Neural progenitor cell (in vitro differentiated cells): ENCODE results near the gene DPAGT1. TPM values are rescaled to one million over a fixed set of nuclear protein-coding genes. Genes with fewer than 3 reads are reported as not detected.

ENCODE experiments used
- DNase-seq: peaks from one replicate; pipeline ENCODE4 v3.0.0-alpha.2; 2016; ENCODE audit warnings: low spot score
- H2AFZ ChIP-seq: fragments of 200-600 bp; sonication (generic); replicated peaks from 2 replicates; pipeline ENCODE4 v1.6.1; 2016; ENCODE audit warnings: antibody characterized with exemption
- H3F3A ChIP-seq: fragments of 200-600 bp; sonication (generic); 2 replicates; pipeline ENCODE4 v1.6.1; 2016; ENCODE audit warnings: antibody characterized with exemption, low read depth
- H3K27ac ChIP-seq: fragments of 200-600 bp; sonication (generic); 2 replicates; pipeline ENCODE4 v1.5.1; 2016; ENCODE audit warnings: mild to moderate bottlenecking
- H3K27me3 ChIP-seq: fragments of 200-600 bp; sonication (generic); 2 replicates; pipeline ENCODE4 v1.6.1; 2016; ENCODE audit warnings: mild to moderate bottlenecking, moderate library complexity
- H3K36me3 ChIP-seq: fragments of 200-600 bp; sonication (generic); 2 replicates; pipeline ENCODE4 v1.5.1; 2016
- H3K4me1 ChIP-seq: fragments of 200-600 bp; sonication (generic); 2 replicates; pipeline ENCODE4 v1.6.1; 2016; ENCODE audit warnings: mixed run types
- H3K4me2 ChIP-seq: fragments of 200-600 bp; sonication (generic); 2 replicates; pipeline ENCODE4 v1.6.1; 2016
- H3K4me3 ChIP-seq: fragments of 200-600 bp; sonication (generic); 2 replicates; pipeline ENCODE4 v1.5.1; 2016
- H3K79me2 ChIP-seq: fragments of 200-600 bp; sonication (generic); 2 replicates; pipeline ENCODE4 v1.6.1; 2016; ENCODE audit warnings: low read depth
- H3K9ac ChIP-seq: fragments of 200-600 bp; sonication (generic); 2 replicates; pipeline ENCODE4 v1.6.1; 2016
- H3K9me3 ChIP-seq: fragments of 200-600 bp; sonication (generic); 2 replicates; pipeline ENCODE4 v1.5.1; 2016; ENCODE audit warnings: low read depth
- H4K20me1 ChIP-seq: fragments of 200-600 bp; sonication (generic); 2 replicates; pipeline ENCODE4 v1.6.1; 2016; ENCODE audit warnings: low read depth
- H3K27ac Mint-ChIP-seq: 3 replicates; pipeline ENCODE4 v1.8.0; 2021; ENCODE audit warnings: mixed read lengths
- H3K27me3 Mint-ChIP-seq: 2 replicates; pipeline ENCODE4 v1.8.0; 2022; ENCODE audit warnings: low read depth, mild to moderate bottlenecking, inconsistent platforms, moderate library complexity, mixed read lengths; ENCODE audit not compliant: insufficient read depth
- H3K36me3 Mint-ChIP-seq: 3 replicates; pipeline ENCODE4 v1.8.0; 2021; ENCODE audit warnings: mixed read lengths
- H3K4me1 Mint-ChIP-seq: 3 replicates; pipeline ENCODE4 v1.8.0; 2021; ENCODE audit warnings: mixed read lengths
- H3K4me3 Mint-ChIP-seq: 3 replicates; pipeline ENCODE4 v1.8.0; 2021; ENCODE audit warnings: mild to moderate bottlenecking, moderate library complexity, mixed read lengths
- H3K9me3 Mint-ChIP-seq: 3 replicates; pipeline ENCODE4 v1.8.0; 2020; ENCODE audit warnings: mixed read lengths
- CTCF ChIP-seq: fragments of 200-600 bp; sonication (generic); IDR thresholded peaks from 2 replicates; pipeline ENCODE4 v1.5.1; 2017; ENCODE audit warnings: antibody characterized with exemption, mild to moderate bottlenecking
- EZH2 ChIP-seq: fragments of 200-600 bp; sonication (generic); IDR thresholded peaks from 2 replicates; pipeline ENCODE4 v1.6.1; 2017; ENCODE audit warnings: antibody characterized with exemption, mild to moderate bottlenecking, moderate library complexity
- EZH2phosphoT487 ChIP-seq: fragments of 200-600 bp; sonication (generic); IDR thresholded peaks from 2 replicates; pipeline ENCODE4 v1.6.1; 2017; ENCODE audit warnings: antibody characterized with exemption
- total RNA-seq: library from RNA; depleted of rRNA; stranded (reverse); fragments of >200 nt; gene quantifications from 2 replicates; pipeline ENCODE4 v1.2.3, GENCODE V29; 2015; ENCODE audit warnings: low replicate concordance

The DPAGT1 gene
- total RNA-seq, 1 donor from 2014 or later = 13.4 TPM

GRCh38 chr11:119110439-119110838, 8.8 kb upstream of the DPAGT1 start:
- H3K4me1 Mint-ChIP-seq = peaks cover 24% of the 10 kb centered on the region
- H3K4me2 ChIP-seq = no peak overlapping the region
- no peak overlapping the region for H3K4me3 ChIP-seq
- H3K36me3 ChIP-seq = no peaks in the 10 kb centered on the region
- TF ChIP-seq EZH2 (no peak), CTCF (no peak), EZH2phosphoT487 (no peak)
- no peaks in the 10 kb centered on the region for H3K9me3 Mint-ChIP-seq
- peaks cover 26% of the 10 kb centered on the region for H3F3A ChIP-seq
- H3K9ac ChIP-seq = no peak overlapping the region
- peaks cover 15% of the 10 kb centered on the region for H3K27me3 ChIP-seq
- no peak for DNase-seq
- H3K4me3 Mint-ChIP-seq = no peak overlapping the region
- no peak overlapping the region for H3K27ac Mint-ChIP-seq
- H3K27me3 Mint-ChIP-seq = no peaks in the 10 kb centered on the region
- H3K4me1 ChIP-seq = peaks cover 9% of the 10 kb centered on the region
- no peak overlapping the region for H3K27ac ChIP-seq
- no peak overlapping the region for H2AFZ ChIP-seq
- no peaks in the 10 kb centered on the region for H3K9me3 ChIP-seq
- H3K79me2 ChIP-seq = peaks cover 4% of the 10 kb centered on the region
- H4K20me1 ChIP-seq = peaks cover 4% of the 10 kb centered on the region
- peaks cover 7% of the 10 kb centered on the region for H3K36me3 Mint-ChIP-seq

- Mint-ChIP-seq H3K36me3 (peaks cover 4% of the 10 kb centered on the region), H3K4me3 (no peak overlapping the region)
Observed at GRCh38 chr11:119109843-119110242, 8.2 kb upstream of the DPAGT1 start.

GRCh38 chr11:119108857-119109221, 7.2 kb upstream of the DPAGT1 start:
- Mint-ChIP-seq H3K9me3 (no peaks in the 10 kb centered on the region), H3K27ac (no peak overlapping the region), H3K27me3 (no peaks in the 10 kb centered on the region), H3K4me3 (peak overlapping the region; percentile 88), H3K4me1 (peaks cover 28% of the 10 kb centered on the region), H3K36me3 (peaks cover 4% of the 10 kb centered on the region)
- no peaks in the 10 kb centered on the region for H3K9me3 ChIP-seq
- peaks cover 4% of the 10 kb centered on the region for H3K79me2 ChIP-seq
- no peak for DNase-seq
- no peak overlapping the region for H3K4me3 ChIP-seq
- no peak overlapping the region for H2AFZ ChIP-seq
- TF ChIP-seq CTCF (no peak), EZH2 (no peak), EZH2phosphoT487 (no peak)
- H3K9ac ChIP-seq = no peak overlapping the region
- no peaks in the 10 kb centered on the region for H3K36me3 ChIP-seq
- H3F3A ChIP-seq = peaks cover 29% of the 10 kb centered on the region
- peaks cover 15% of the 10 kb centered on the region for H3K27me3 ChIP-seq
- H3K27ac ChIP-seq = no peak overlapping the region
- H3K4me2 ChIP-seq = peak overlapping the region; percentile 99
- H3K4me1 ChIP-seq = peaks cover 9% of the 10 kb centered on the region
- H4K20me1 ChIP-seq = peaks cover 4% of the 10 kb centered on the region

More at GRCh38 chr11:119109843-119110242, 8.2 kb upstream of the DPAGT1 start:
- Histone ChIP-seq H3K36me3 (no peaks in the 10 kb centered on the region), H3K4me1 (peaks cover 9% of the 10 kb centered on the region), H3K27me3 (peaks cover 15% of the 10 kb centered on the region), H4K20me1 (peaks cover 4% of the 10 kb centered on the region), H3F3A (peaks cover 26% of the 10 kb centered on the region), H3K4me3 (no peak overlapping the region), H3K9ac (no peak overlapping the region), H3K4me2 (no peak overlapping the region), H3K9me3 (no peaks in the 10 kb centered on the region), H2AFZ (no peak overlapping the region), H3K27ac (no peak overlapping the region), H3K79me2 (peaks cover 4% of the 10 kb centered on the region)
- peaks cover 24% of the 10 kb centered on the region for H3K4me1 Mint-ChIP-seq
- no peak for TF ChIP-seq EZH2
- no peak for TF ChIP-seq CTCF
- no peak for TF ChIP-seq EZH2phosphoT487
- no peaks in the 10 kb centered on the region for H3K27me3 Mint-ChIP-seq
- no peaks in the 10 kb centered on the region for H3K9me3 Mint-ChIP-seq
- H3K27ac Mint-ChIP-seq = no peak overlapping the region
- DNase-seq = no peak
